OCI-LY1 (cell line): ENCODE results near the gene POU2F2.

Experiments
- H2AFZ ChIP-seq: fragments of 200-600 bp; sonication (generic), shearing (Covaris generic); 2 replicates; pipeline ENCODE4 v1.6.0; 2014; ENCODE audit warnings: antibody characterized with exemption, mild to moderate bottlenecking, low read length
- H3F3A ChIP-seq: fragments of 200-600 bp; sonication (generic), shearing (Covaris generic); 2 replicates; pipeline ENCODE4 v1.6.0; 2014; ENCODE audit warnings: mild to moderate bottlenecking, antibody characterized with exemption, low read length, moderate library complexity; ENCODE audit not compliant: insufficient read depth
- H3K27ac ChIP-seq: fragments of 200-600 bp; sonication (generic); 2 replicates; pipeline ENCODE4 v1.5.1; 2014; ENCODE audit warnings: low read length, mixed run types, mild to moderate bottlenecking, low read depth; ENCODE audit not compliant: poor library complexity, severe bottlenecking
- H3K27me3 ChIP-seq: fragments of 200-600 bp; sonication (generic); 2 replicates; pipeline ENCODE4 v1.6.0; 2014; ENCODE audit warnings: antibody characterized with exemption, mild to moderate bottlenecking, low read length, moderate library complexity; ENCODE audit not compliant: insufficient read depth
- H3K36me3 ChIP-seq: fragments of 200-600 bp; sonication (generic); 2 replicates; pipeline ENCODE4 v1.6.1; 2014; ENCODE audit warnings: mild to moderate bottlenecking, antibody characterized with exemption, low read length, moderate library complexity, mixed read lengths; ENCODE audit not compliant: insufficient read depth
- H3K4me1 ChIP-seq: fragments of 200-600 bp; sonication (generic); 2 replicates; pipeline ENCODE4 v1.5.1; 2014; ENCODE audit warnings: mild to moderate bottlenecking, low read length, moderate library complexity; ENCODE audit not compliant: insufficient read depth, severe bottlenecking
- H3K4me2 ChIP-seq: fragments of 200-600 bp; sonication (generic), shearing (Covaris generic); 2 replicates; pipeline ENCODE4 v1.6.1; 2014; ENCODE audit warnings: low read length
- H3K4me3 ChIP-seq: fragments of 200-600 bp; sonication (generic); 2 replicates; pipeline ENCODE4 v1.5.1; 2014; ENCODE audit warnings: low read length, low read depth, mild to moderate bottlenecking, mixed read lengths; ENCODE audit not compliant: poor library complexity, severe bottlenecking
- H3K79me2 ChIP-seq: fragments of 200-600 bp; shearing (Covaris generic); 2 replicates; pipeline ENCODE4 v1.6.1; 2016; ENCODE audit warnings: mixed run types, low read length, mixed read lengths; ENCODE audit not compliant: insufficient read depth
- H3K9ac ChIP-seq: fragments of 200-600 bp; sonication (generic), shearing (Covaris generic); 2 replicates; pipeline ENCODE4 v1.6.1; 2014; ENCODE audit warnings: mild to moderate bottlenecking, low read length, mixed read lengths
- H3K9me2 ChIP-seq: fragments of 200-600 bp; sonication (generic), shearing (Covaris generic); 2 replicates; pipeline ENCODE4 v1.6.1; 2014; ENCODE audit warnings: low read depth, mild to moderate bottlenecking, low read length, mixed read lengths
- H3K9me3 ChIP-seq: fragments of 200-600 bp; shearing (Covaris generic); 2 replicates; pipeline ENCODE4 v1.6.1; 2014; ENCODE audit warnings: low read length, mixed read lengths
- H4K20me1 ChIP-seq: fragments of 200-600 bp; sonication (generic), shearing (Covaris generic); 2 replicates; pipeline ENCODE4 v1.6.0; 2016; ENCODE audit warnings: mild to moderate bottlenecking, low read length; ENCODE audit not compliant: insufficient read depth
- EZH2 ChIP-seq: fragments of 200-600 bp; sonication (generic), shearing (Covaris generic); IDR thresholded peaks from 2 replicates; pipeline ENCODE4 v1.8.0; 2017; ENCODE audit warnings: borderline replicate concordance, mixed run types, mild to moderate bottlenecking, antibody characterized with exemption, low read length, moderate library complexity, mixed read lengths
- TF ChIP-seq, protein P1 (sequence below): fragments of 200-600 bp; sonication (generic), shearing (Covaris generic); IDR thresholded peaks from 2 replicates; pipeline ENCODE4 v1.5.1; 2017; ENCODE audit warnings: mild to moderate bottlenecking, antibody characterized with exemption, low read length, moderate library complexity, mixed read lengths

Gene POU2F2

DNA sequence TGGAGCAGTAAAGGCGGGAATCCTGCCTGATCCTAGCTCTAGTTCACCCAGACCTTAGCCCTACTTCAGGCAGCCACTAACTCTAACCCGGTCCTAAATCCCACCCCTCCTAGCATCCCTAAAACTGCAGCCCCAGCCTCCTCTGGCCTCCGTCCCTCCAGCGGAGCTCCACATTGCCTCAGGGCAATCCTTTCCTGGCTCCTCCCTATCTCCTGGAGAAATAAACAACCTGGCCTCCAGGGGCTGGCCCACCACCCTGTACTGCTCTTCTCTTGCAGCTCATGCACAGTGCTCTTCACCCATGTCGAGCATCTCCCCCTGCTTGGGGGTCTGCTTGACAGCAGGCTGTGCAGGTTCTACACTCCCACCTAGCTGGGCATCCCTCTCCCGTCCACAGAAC, 6.7 kb downstream of the POU2F2 start:
- no peak for TF ChIP-seq EZH2
- TF ChIP-seq, protein P1, sequence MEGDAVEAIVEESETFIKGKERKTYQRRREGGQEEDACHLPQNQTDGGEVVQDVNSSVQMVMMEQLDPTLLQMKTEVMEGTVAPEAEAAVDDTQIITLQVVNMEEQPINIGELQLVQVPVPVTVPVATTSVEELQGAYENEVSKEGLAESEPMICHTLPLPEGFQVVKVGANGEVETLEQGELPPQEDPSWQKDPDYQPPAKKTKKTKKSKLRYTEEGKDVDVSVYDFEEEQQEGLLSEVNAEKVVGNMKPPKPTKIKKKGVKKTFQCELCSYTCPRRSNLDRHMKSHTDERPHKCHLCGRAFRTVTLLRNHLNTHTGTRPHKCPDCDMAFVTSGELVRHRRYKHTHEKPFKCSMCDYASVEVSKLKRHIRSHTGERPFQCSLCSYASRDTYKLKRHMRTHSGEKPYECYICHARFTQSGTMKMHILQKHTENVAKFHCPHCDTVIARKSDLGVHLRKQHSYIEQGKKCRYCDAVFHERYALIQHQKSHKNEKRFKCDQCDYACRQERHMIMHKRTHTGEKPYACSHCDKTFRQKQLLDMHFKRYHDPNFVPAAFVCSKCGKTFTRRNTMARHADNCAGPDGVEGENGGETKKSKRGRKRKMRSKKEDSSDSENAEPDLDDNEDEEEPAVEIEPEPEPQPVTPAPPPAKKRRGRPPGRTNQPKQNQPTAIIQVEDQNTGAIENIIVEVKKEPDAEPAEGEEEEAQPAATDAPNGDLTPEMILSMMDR = no peak
- Histone ChIP-seq H3K27me3 (no peaks in the 10 kb centered on the region), H3K9me2 (no peaks in the 10 kb centered on the region), H3K9ac (no peak overlapping the region), H4K20me1 (no peaks in the 10 kb centered on the region), H3K36me3 (peaks cover 10% of the 10 kb centered on the region; the same call in 1 of the 2 replicates), H3K27ac (no peak overlapping the region), H3K79me2 (no peaks in the 10 kb centered on the region), H3K4me2 (no peak overlapping the region), H2AFZ (no peak overlapping the region), H3K4me3 (no peak overlapping the region), H3K9me3 (0 out of 2 replicates have a peak, but pooled peaks cover 2% of the 10 kb centered on the region), H3F3A (peaks cover 2% of the 10 kb centered on the region), H3K4me1 (peaks cover 57% of the 10 kb centered on the region)

DNA sequence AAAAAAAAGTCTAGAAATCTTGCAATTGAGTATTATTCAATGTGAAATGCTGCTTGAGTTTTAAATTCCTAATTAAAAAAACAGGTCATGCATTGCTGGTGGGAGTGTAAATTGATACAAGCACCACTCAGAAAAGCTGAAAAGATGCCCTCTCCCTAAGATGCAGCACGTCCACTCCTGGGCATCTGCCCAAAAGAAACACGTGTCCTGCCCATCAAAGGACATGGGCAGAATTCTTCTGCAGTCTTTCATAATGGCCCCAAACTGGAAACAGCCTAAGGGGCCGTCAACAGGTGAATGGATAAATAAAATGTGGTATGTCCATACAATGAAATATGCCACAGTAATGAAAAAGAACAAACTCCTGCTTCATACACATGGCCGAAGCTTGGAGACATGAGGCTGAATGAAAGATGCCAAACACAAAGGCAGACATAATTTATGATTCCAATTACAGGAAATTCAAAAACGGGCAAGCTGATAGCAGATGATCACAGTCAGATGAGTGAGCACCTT, 7.8 kb downstream of the POU2F2 start:
- peaks cover 10% of the 10 kb centered on the region; the same call in 1 of the 2 replicates for H3K36me3 ChIP-seq

DNA sequence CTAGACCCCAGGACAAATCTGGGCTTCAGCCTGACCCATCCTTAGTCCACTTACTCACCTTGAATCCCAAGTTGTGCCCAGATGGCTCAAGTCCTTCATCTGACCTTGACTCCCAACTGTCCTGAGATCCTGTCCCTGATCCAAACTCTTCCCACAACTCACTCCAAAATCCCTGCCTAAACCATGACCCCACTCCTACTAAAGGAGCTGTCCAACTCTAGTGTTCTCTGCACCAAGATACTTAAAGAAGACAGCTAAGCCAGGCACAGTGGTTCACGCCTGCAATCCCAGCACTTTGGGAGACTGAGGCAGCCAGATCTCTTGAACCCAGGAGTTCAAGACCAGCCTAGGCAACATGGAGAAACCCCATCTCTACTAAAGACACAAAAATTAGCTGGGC, 8.5 kb downstream of the POU2F2 start:
- H3K9me3 ChIP-seq = 0 out of 2 replicates have a peak, but pooled peaks cover 2% of the 10 kb centered on the region
- H3K9ac ChIP-seq = peak overlapping the region; percentile 45; the same call in 1 of the 2 replicates
- H2AFZ ChIP-seq = no peak overlapping the region
- peak overlapping the region; percentile 35 for H3K4me2 ChIP-seq
- H3K4me1 ChIP-seq = peaks cover 39% of the 10 kb centered on the region
- no peak overlapping the region for H3K4me3 ChIP-seq
- H3K27me3 ChIP-seq = no peaks in the 10 kb centered on the region
- H3K79me2 ChIP-seq = no peaks in the 10 kb centered on the region
- H3K9me2 ChIP-seq = no peaks in the 10 kb centered on the region
- peaks cover 10% of the 10 kb centered on the region; the same call in 1 of the 2 replicates for H3K36me3 ChIP-seq
- H3K27ac ChIP-seq = peak overlapping the region; percentile 83
- no peak for TF ChIP-seq EZH2
- TF ChIP-seq, protein P1 = no peak
- peaks cover 4% of the 10 kb centered on the region for H3F3A ChIP-seq
- no peaks in the 10 kb centered on the region for H4K20me1 ChIP-seq

More for the DNA sequence above, 7.8 kb downstream of the POU2F2 start:
- no peaks in the 10 kb centered on the region for H3K9me2 ChIP-seq
- no peaks in the 10 kb centered on the region for H3K79me2 ChIP-seq
- H3K4me2 ChIP-seq = no peak overlapping the region
- no peaks in the 10 kb centered on the region for H4K20me1 ChIP-seq
- H3F3A ChIP-seq = peaks cover 4% of the 10 kb centered on the region
- no peak overlapping the region for H3K9ac ChIP-seq
- H2AFZ ChIP-seq = no peak overlapping the region
- 0 out of 2 replicates have a peak, but pooled peaks cover 2% of the 10 kb centered on the region for H3K9me3 ChIP-seq
- H3K27ac ChIP-seq = no peak overlapping the region
- no peaks in the 10 kb centered on the region for H3K27me3 ChIP-seq
- no peak overlapping the region for H3K4me3 ChIP-seq
- no peak for TF ChIP-seq EZH2
- TF ChIP-seq, protein P1 = no peak
- peaks cover 46% of the 10 kb centered on the region for H3K4me1 ChIP-seq
